GM18951 (cell line): ENCODE measurements around the gene MINK1.
A peak's percentile ranks its signal among the peaks of the same experiment; 100 is the strongest.

Experiments
- POLR2A ChIP-seq: IDR thresholded peaks from 4 replicates; pipeline ENCODE4 v1.6.1; 2011; ENCODE audit warnings: mild to moderate bottlenecking; ENCODE audit not compliant: insufficient read length, insufficient read depth; ENCODE audit errors: extremely low read depth
- in situ Hi-C: fragments of 300-500 bp; cut with MboI; formaldehyde crosslinking; loops from one replicate; pipeline ENCODE4 v1.12.0; 2022; ENCODE audit warnings: low sequenced_read_pairs, mixed read lengths, inconsistent platforms; ENCODE audit not compliant: unreplicated experiment

MINK1 gene

DNA sequence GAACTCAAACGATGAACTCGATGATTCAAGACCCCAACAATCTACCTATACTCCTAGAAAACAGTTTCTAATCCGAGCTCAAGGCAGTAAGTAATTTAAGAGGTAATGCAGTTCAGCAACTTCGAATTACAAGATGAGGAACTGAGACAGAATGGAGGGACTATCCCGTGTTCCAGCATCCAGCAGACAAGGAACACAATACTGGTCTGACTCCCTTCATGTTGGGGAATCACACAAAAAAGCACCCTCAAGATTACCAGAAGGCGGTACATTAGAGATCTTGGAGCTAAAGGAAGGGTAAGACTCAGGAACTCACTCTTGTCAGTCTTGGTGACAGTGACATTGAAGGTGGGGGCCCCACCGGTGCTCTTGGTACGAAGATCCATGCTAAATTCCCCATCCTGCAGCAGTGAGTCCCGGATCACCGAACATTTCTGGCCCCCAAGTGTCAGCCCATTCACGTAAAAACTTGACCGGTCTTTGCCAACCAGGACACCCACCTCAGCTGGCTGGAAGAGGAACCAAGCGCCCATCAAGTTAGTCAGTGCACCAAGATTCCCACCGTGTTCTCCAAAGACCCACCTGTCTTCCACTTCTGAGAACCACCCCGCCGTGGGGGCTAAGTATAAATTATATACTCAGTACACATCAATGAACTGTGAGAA lies 113.3 kb downstream of the MINK1 start:
- peak; percentile 42 for TF ChIP-seq POLR2A
- in situ Hi-C loops = no loop called here

DNA sequence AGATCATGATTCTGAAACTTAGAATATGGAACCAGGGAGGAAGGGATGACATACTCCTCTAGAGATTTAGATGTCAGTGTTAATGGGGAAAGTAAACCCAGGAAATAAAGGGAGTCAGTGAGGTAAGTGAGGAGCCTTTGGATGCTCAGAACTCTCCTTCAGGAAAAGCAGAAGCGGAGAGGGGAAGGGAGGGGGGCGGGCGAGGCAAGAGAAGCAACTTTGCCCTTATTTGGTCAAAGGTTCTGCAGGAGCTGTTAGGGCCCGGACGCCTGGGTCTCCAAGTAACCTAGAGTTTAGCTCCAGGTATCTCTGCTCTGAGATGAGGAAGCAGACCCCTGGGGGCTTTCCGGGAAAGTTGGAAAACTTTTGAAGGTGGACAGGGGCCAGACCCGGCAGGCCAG lies 113.9 kb downstream of the MINK1 start:
- no peak for TF ChIP-seq POLR2A
- in situ Hi-C loops = no loop called here
